ENCODE data around the gene ATP6V1F.

Gene ATP6V1F

DNA sequence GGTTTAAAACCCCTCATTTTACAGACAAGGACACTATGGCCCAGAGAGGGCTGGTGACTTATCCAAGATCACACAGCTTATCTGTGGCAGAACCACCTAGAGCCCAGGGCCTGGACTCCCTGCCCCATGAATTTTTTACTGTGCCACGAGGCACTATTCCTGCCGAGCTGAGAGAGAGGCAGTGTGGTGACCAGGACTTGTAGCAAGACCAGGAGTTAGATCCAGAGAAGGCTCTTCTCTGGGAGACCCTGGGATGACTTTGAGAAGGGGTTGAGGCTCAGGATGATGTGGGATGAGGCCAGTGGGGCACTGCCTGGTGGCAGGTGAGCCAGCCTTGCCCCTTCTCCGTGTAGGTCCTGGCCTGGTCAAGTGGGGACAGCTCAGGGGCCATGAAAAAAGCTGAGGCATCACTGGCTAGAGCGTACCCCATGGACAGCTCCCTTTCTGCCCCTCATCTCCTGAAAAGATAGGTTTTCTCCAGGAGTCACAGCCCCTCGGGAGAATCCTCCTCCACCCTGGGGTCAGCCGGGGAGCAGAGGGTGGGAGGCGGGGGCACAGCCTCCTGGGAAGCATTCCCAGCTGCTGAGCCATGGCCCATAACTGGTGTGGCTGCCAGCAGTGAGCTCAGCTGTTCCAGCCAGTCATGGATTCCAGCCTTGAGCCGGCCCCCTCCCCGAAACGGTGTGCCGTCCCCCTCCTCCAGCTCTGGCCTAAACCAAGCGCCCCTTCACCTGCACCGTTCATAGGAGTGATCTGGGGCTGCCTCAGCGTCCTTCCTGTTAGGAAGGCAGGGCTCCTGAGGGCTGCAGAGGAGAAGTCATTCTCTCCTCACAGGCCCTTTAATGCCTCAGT is 26.6 kb upstream of the ATP6V1F start:
- DNase-seq = no peak

DNA sequence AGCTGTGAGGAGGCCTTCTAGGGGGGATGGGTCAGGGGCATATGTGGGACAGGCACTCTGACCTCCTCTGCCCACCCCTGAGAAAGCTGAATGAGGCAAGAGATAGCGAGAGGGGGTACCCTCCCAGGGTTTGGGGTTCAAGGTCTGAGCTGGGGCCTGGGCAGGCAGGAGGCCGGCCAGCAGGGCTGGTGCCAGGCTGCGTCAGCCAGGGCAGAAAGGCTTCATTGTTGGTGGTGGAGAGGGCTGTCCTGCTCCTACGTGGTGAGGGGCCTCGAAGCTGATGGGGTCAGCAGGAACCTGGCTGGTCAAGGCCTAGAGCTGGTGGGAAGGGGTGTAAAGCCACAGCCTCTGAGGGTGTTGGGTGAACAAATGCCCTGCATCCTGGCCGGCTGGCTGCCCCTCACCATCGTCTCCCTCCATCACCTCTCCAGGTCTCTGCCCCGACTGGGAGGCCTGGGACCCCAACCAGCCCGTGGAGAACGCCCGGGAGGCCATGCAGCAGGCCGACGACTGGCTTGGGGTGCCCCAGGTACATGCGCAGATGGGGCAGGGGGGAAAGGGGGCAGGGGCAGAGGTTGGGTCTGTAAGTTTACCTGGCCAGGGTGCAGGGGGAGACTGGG is 25.8 kb upstream of the ATP6V1F start:
- DNase-seq = no peak

GRCh38 chr7:128837521-128837921 is 25.1 kb upstream of the ATP6V1F start:
- no peak for DNase-seq

DNA sequence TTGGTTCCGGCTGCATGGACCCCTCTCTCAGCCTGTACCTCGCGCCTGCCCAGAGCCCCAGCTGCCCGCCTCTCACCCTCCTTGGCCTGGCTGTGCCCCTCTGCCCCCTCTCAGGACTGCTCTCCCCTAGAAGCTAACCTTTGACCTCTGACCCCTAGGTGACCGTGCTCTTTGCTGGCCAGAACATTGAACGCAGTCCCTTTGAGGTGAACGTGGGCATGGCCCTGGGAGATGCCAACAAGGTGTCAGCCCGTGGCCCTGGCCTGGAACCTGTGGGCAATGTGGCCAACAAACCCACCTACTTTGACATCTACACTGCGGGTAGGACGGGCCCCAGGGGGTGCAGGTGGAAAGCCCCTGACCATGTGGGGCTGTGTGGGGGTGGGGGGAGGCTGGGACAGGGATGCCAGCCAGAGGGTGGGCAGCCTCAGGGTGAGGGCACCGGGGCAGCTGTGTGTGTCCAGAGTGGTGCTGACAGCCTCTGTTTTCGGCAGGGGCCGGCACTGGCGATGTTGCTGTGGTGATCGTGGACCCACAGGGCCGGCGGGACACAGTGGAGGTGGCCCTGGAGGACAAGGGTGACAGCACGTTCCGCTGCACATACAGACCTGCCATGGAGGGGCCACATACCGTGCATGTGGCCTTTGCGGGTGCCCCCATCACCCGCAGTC is 24.4 kb upstream of the ATP6V1F start:
- no peak for DNase-seq

- DNase-seq = no peak
These were observed 23.5 kb upstream of the ATP6V1F start for GRCh38 chr7:128838981-128839731.

DNA sequence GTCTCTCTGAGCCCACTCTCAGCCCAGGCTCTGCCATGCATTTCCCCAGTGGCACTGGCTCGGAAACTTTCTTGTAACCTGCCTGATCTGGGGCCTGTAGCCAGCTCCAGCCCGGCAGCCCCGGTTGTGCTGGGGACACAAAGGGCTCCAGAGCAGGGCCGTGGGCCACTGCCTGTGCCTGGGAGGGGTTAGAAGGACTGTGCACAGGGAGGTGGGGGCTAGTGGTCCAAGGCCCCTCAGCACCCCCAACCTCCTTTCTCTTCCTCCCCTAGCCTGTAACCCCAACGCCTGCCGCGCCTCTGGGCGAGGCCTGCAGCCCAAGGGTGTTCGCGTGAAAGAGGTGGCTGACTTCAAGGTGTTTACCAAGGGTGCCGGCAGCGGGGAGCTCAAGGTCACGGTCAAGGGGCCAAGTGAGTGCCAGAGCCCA is 22.9 kb upstream of the ATP6V1F start:
- no peak for DNase-seq

- DNase-seq = no peak
These were observed 22.1 kb upstream of the ATP6V1F start for GRCh38 chr7:128840326-128841170.

DNA sequence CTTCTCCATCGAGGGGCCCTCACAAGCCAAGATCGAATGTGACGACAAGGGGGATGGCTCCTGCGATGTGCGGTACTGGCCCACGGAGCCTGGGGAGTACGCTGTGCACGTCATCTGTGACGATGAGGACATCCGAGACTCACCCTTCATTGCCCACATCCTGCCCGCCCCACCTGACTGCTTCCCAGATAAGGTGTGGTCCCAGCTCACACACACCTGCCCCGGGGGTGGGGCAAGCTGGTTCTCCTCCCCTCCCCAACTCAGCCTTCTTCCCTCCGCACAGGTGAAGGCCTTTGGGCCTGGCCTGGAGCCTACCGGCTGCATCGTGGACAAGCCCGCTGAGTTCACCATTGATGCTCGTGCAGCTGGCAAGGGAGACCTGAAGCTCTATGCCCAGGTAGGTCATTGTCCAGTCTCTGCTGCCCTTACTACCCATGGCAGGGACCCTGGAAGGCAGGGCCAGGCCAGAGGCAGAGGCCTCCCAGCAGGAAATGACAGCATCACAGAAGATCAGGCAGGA is 21.4 kb upstream of the ATP6V1F start:
- DNase-seq = no peak

DNA sequence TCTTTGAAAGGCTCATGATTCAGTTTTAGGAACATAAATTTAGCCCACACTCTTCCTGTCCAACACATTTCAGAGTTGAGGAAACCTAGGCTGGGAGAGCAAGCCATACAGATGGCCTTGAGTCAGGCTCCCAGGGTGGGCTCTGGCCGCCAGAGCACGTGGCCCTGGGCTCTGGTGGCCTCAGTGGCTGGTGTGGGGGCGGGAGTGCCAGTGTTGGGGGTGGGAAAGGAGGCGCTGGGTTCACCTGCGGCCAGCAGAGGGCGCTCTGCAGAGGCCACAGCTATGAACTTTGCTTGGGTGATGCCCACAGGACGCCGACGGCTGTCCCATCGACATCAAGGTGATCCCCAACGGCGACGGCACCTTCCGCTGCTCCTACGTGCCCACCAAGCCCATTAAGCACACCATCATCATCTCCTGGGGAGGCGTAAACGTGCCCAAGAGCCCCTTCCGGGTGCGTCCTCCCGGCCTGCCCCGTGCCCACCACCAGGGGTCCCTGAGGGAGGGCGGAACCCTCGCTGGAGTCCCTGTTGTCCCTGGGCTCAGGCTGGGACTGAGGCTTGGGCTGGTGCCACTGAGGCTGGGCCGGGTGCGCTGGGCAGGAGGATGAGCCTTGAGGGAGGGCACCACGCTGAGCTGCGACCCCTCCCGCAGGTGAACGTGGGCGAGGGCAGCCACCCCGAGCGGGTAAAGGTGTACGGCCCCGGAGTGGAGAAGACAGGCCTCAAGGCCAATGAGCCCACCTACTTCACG is 20.6 kb upstream of the ATP6V1F start:
- peak; percentile 76 for DNase-seq

DNA sequence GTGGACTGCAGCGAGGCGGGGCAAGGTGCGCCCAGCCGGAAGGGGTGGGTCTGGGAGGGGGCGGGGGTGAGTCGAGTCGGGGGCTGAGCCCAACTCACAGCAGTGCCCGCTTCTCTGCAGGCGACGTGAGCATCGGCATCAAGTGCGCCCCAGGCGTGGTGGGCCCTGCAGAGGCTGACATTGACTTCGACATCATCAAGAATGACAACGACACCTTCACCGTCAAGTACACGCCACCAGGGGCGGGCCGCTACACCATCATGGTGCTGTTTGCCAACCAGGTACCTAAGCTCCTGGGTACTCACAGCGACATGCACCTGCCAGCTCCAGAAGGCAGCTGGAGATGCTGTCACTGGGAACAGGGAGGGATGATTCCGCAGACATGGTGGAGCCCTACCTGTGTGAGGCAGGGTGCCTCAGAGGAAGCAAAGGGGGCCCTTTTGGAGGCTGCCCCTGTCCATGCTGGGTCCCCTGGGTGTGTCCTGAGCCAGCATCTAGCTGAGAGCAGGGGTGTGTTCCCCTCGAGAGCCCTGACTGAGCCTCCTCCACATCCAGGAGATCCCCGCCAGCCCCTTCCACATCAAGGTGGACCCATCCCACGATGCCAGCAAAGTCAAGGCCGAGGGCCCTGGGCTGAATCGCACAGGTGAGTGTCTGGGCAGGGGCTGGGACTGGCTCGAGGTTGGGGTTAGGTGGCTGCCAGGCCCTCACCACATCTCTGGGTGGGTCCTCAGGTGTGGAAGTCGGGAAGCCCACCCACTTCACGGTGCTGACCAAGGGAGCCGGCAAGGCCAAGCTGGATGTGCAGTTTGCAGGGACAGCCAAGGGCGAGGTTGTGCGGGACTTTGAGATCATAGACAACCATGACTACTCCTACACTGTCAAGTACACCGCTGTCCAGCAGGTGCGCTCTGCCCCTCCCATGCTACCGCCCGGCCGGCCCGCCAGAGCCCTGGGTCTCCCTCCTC is 19.7 kb upstream of the ATP6V1F start:
- DNase-seq = no peak

GRCh38 chr7:128843938-128844621 is 18.6 kb upstream of the ATP6V1F start:
- no peak for DNase-seq

- DNase-seq = no peak
These were observed 17.8 kb upstream of the ATP6V1F start for GRCh38 chr7:128844777-128845311.

- no peak for DNase-seq
These were observed 17.2 kb upstream of the ATP6V1F start for GRCh38 chr7:128845475-128845874.

DNA sequence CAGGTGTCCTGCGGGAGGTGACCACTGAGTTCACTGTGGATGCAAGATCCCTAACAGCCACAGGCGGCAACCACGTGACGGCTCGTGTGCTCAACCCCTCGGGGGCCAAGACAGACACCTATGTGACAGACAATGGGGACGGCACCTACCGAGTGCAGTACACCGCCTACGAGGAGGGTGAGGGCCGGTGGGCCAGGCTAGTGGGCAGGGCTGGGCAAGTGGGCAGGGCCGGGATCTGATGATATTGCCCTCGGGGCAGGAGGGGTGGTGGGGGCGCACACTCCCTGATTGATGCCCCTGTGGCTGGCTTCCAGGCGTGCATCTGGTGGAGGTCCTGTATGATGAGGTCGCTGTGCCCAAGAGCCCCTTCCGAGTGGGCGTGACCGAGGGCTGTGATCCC is 16.7 kb upstream of the ATP6V1F start:
- no peak for DNase-seq

GRCh38 chr7:128846781-128847444 is 15.7 kb upstream of the ATP6V1F start:
- DNase-seq = no peak

GRCh38 chr7:128847721-128848211 is 14.9 kb upstream of the ATP6V1F start:
- DNase-seq = no peak

DNA sequence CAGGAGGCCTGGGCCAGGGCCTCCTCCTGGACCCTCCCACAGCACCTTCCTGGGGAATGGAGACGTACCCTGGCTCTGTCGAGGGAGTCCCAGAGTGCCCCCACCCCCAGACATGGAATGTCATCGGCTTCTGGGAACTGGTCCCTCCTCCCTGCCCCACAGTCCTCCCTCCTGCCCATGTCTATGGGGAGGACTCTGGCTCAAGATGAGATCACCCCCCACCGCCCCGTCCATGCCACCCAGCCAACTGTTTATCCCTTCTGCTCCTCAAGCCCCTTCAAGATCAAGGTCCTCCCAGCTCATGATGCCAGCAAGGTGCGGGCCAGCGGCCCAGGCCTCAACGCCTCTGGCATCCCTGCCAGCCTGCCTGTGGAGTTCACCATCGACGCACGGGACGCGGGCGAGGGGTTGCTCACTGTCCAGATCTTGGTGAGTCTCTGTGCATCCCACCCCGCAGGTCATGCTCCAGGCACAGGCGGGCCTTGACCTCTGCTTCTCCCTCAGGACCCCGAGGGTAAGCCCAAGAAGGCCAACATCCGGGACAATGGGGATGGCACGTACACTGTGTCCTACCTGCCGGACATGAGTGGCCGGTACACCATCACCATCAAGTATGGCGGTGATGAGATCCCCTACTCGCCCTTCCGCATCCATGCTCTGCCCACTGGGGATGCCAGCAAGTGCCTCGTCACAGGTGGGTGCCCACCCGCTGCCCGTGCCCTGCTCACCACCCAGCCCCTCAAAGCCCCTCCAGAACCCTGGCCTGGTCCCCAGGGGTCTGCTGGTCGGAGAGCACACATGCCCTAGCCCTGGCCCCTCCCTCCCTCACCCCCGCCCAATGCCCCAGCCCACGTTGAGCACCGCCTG is 14.1 kb upstream of the ATP6V1F start:
- no peak for DNase-seq

Measured in stimulated activated CD4-positive, alpha-beta T cell treated with anti-CD3 and anti-CD28 coated beads, Interleukin-15, amount 100 ng/mL, for 24 hours (primary cell).